ENCODE data around the gene ROM1. TPM values are rescaled to one million over a fixed set of nuclear protein-coding genes. Genes with fewer than 3 reads are reported as not detected.
A peak's percentile ranks its signal among the peaks of the same experiment; 100 is the strongest.

ROM1 gene
- total RNA-seq, 1 experiment from 2014 or later: 2.7 TPM

- peaks cover 8% of the 10 kb centered on the region; the same call in 1 of the 2 replicates for H3K36me3 ChIP-seq (ENCODE audit: control insufficient read depth, insufficient read depth, low read length)
- no peak overlapping the region for H3K4me3 ChIP-seq (ENCODE audit: low read depth in 2 of 2, low read length in 2 of 2)
- BruUV-seq (replicated peaks): no TSS peak
- in situ Hi-C loops (cut with HindIII; ENCODE audit: low pct_unique_long_range_greater_than_20kb, low sequenced_read_pairs): no loop called here
- ATAC-seq: no peak
- no peak for DNase-seq (ENCODE audit: low read depth, low spot score)
- TF ChIP-seq, protein P1, sequence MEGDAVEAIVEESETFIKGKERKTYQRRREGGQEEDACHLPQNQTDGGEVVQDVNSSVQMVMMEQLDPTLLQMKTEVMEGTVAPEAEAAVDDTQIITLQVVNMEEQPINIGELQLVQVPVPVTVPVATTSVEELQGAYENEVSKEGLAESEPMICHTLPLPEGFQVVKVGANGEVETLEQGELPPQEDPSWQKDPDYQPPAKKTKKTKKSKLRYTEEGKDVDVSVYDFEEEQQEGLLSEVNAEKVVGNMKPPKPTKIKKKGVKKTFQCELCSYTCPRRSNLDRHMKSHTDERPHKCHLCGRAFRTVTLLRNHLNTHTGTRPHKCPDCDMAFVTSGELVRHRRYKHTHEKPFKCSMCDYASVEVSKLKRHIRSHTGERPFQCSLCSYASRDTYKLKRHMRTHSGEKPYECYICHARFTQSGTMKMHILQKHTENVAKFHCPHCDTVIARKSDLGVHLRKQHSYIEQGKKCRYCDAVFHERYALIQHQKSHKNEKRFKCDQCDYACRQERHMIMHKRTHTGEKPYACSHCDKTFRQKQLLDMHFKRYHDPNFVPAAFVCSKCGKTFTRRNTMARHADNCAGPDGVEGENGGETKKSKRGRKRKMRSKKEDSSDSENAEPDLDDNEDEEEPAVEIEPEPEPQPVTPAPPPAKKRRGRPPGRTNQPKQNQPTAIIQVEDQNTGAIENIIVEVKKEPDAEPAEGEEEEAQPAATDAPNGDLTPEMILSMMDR (IDR thresholded peaks at IDR 0.05): no peak
- TF ChIP-seq, protein P2, sequence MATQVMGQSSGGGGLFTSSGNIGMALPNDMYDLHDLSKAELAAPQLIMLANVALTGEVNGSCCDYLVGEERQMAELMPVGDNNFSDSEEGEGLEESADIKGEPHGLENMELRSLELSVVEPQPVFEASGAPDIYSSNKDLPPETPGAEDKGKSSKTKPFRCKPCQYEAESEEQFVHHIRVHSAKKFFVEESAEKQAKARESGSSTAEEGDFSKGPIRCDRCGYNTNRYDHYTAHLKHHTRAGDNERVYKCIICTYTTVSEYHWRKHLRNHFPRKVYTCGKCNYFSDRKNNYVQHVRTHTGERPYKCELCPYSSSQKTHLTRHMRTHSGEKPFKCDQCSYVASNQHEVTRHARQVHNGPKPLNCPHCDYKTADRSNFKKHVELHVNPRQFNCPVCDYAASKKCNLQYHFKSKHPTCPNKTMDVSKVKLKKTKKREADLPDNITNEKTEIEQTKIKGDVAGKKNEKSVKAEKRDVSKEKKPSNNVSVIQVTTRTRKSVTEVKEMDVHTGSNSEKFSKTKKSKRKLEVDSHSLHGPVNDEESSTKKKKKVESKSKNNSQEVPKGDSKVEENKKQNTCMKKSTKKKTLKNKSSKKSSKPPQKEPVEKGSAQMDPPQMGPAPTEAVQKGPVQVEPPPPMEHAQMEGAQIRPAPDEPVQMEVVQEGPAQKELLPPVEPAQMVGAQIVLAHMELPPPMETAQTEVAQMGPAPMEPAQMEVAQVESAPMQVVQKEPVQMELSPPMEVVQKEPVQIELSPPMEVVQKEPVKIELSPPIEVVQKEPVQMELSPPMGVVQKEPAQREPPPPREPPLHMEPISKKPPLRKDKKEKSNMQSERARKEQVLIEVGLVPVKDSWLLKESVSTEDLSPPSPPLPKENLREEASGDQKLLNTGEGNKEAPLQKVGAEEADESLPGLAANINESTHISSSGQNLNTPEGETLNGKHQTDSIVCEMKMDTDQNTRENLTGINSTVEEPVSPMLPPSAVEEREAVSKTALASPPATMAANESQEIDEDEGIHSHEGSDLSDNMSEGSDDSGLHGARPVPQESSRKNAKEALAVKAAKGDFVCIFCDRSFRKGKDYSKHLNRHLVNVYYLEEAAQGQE (IDR thresholded peaks at IDR 0.05; ENCODE audit: insufficient read depth in 1 of 2, low read depth in 2 of 2, low read length in 1 of 2): no peak
- TF ChIP-seq SIN3A (IDR thresholded peaks at IDR 0.05; ENCODE audit: borderline replicate concordance, insufficient read depth, low read depth, low read length) (no peak), POLR2AphosphoS5 (IDR thresholded peaks at IDR 0.05; ENCODE audit: low read depth, low read length) (no peak), TCF7L2 (IDR thresholded peaks at IDR 0.05; ENCODE audit: low read depth, low read length) (no peak)
- POLR2A ChIA-PET: no interaction called here
- no peak overlapping the region for H3K27ac ChIP-seq (ENCODE audit: low read length)
- no peaks in the 10 kb centered on the region for H3K9me3 ChIP-seq (ENCODE audit: control insufficient read depth, insufficient read depth, low read depth, low read length)
- no peaks in the 10 kb centered on the region for H3K4me1 ChIP-seq (ENCODE audit: control insufficient read depth, insufficient read depth, low read length)
- CTCF ChIA-PET: interaction anchor here (0.6 kb wide), 2 partner anchors 26 to 103 kb away, joined by 3 to 7 read pairs; no protein-coding TSS in a partner anchor
- intact Hi-C loops (cut with micrococcal nuclease; ENCODE audit: unreplicated experiment): no loop called here
- no peaks in the 10 kb centered on the region for H3K27me3 ChIP-seq (ENCODE audit: control insufficient read depth, insufficient read depth, low read length)
Measured at GRCh38 chr11:62656796-62657429, 43.9 kb downstream of the ROM1 start.

GRCh38 chr11:62664405-62665074 is 51.5 kb downstream of the ROM1 start:
- no peak for TF ChIP-seq SIN3A (IDR thresholded peaks at IDR 0.05; ENCODE audit: borderline replicate concordance, insufficient read depth, low read depth, low read length)
- TF ChIP-seq, protein P1 (IDR thresholded peaks at IDR 0.05): no peak
- TF ChIP-seq TCF7L2 (IDR thresholded peaks at IDR 0.05; ENCODE audit: low read depth, low read length): no peak
- no peak for TF ChIP-seq POLR2AphosphoS5 (IDR thresholded peaks at IDR 0.05; ENCODE audit: low read depth, low read length)
- TF ChIP-seq, protein P2 (IDR thresholded peaks at IDR 0.05; ENCODE audit: insufficient read depth in 1 of 2, low read depth in 2 of 2, low read length in 1 of 2): no peak
- Histone ChIP-seq H3K27me3 (ENCODE audit: control insufficient read depth, insufficient read depth, low read length) (no peaks in the 10 kb centered on the region), H3K27ac (ENCODE audit: low read length) (peak overlapping the region; percentile 99), H3K36me3 (ENCODE audit: control insufficient read depth, insufficient read depth, low read length) (peaks cover 9% of the 10 kb centered on the region), H3K4me3 (ENCODE audit: low read depth in 2 of 2, low read length in 2 of 2) (peak overlapping the region; percentile 94 to 96), H3K4me1 (ENCODE audit: control insufficient read depth, insufficient read depth, low read length) (peaks cover 16% of the 10 kb centered on the region), H3K9me3 (ENCODE audit: control insufficient read depth, insufficient read depth, low read depth, low read length) (no peaks in the 10 kb centered on the region)
- CTCF ChIA-PET: interaction anchor here (0.6 to 0.9 kb wide), 2 partner anchors 53 to 54 kb away, joined by 3 to 6 read pairs; no protein-coding TSS in a partner anchor
- ATAC-seq: peak; percentile 46
- TSS peak; percentile 83 for BruUV-seq (replicated peaks)
- intact Hi-C loops (cut with micrococcal nuclease; ENCODE audit: unreplicated experiment) (no loop called here), in situ Hi-C loops (cut with HindIII; ENCODE audit: low pct_unique_long_range_greater_than_20kb, low sequenced_read_pairs) (no loop called here)
- DNase-seq (ENCODE audit: low read depth, low spot score): no peak
- POLR2A ChIA-PET: interaction anchor here (0.5 to 1.7 kb wide), 13 partner anchors 9 to 226 kb away, joined by 3 to 10 read pairs (median 3); partner anchors contain the start of genes HNRNPUL2, INTS5 and TTC9C

Measured in Panc1 (cell line).